Endodermal cell (in vitro differentiated cells): Measurements from ENCODE around the gene UPP2. TPM values are rescaled to one million over a fixed set of nuclear protein-coding genes. Genes with fewer than 3 reads are reported as not detected.

Source experiments
- DNase-seq: peaks from one replicate; pipeline ENCODE4 v3.0.0-alpha.2; 2017
- H3K27ac ChIP-seq: 2 replicates; pipeline ENCODE4 v1.5.1; 2013; ENCODE audit warnings: mild to moderate bottlenecking, low read depth, low read length, moderate library complexity
- H3K27me3 ChIP-seq: 2 replicates; pipeline ENCODE4 v1.6.1; 2013; ENCODE audit warnings: mild to moderate bottlenecking, low read length, moderate library complexity; ENCODE audit not compliant: insufficient read depth, control insufficient read depth, poor library complexity, severe bottlenecking
- H3K36me3 ChIP-seq: 2 replicates; pipeline ENCODE4 v1.7.0; 2013; ENCODE audit warnings: mild to moderate bottlenecking, low read length, moderate library complexity; ENCODE audit not compliant: control insufficient read depth, insufficient read depth
- H3K4me1 ChIP-seq: one replicate; pipeline ENCODE4 v1.7.0; 2013; ENCODE audit warnings: low read length; ENCODE audit not compliant: control insufficient read depth, insufficient read depth
- H3K4me3 ChIP-seq: 2 replicates; pipeline ENCODE4 v1.5.1; 2013; ENCODE audit warnings: mild to moderate bottlenecking, low read length, moderate library complexity
- H3K9ac ChIP-seq: 2 replicates; pipeline ENCODE4 v1.6.1; 2013; ENCODE audit warnings: mild to moderate bottlenecking, low read length, moderate library complexity; ENCODE audit not compliant: poor library complexity, severe bottlenecking; ENCODE audit errors: extremely low read depth
- H3K9me3 ChIP-seq: 2 replicates; pipeline ENCODE4 v1.6.1; 2013; ENCODE audit warnings: mild to moderate bottlenecking, low read length, moderate library complexity; ENCODE audit not compliant: control insufficient read depth
- H3K27ac Mint-ChIP-seq: 2 replicates; pipeline ENCODE4 v1.8.0; 2020; ENCODE audit warnings: mixed read lengths
- H3K27me3 Mint-ChIP-seq: 2 replicates; pipeline ENCODE4 v1.8.0; 2021; ENCODE audit warnings: mild to moderate bottlenecking, mixed read lengths; ENCODE audit not compliant: insufficient read depth
- H3K36me3 Mint-ChIP-seq: 2 replicates; pipeline ENCODE4 v1.8.0; 2020; ENCODE audit warnings: low read depth, mixed read lengths
- H3K4me1 Mint-ChIP-seq: 2 replicates; pipeline ENCODE4 v1.8.0; 2020; ENCODE audit warnings: mixed read lengths
- H3K4me3 Mint-ChIP-seq: 2 replicates; pipeline ENCODE4 v1.8.0; 2020; ENCODE audit warnings: mild to moderate bottlenecking, moderate library complexity, mixed read lengths
- H3K9me3 Mint-ChIP-seq: 2 replicates; pipeline ENCODE4 v1.8.0; 2020; ENCODE audit warnings: mild to moderate bottlenecking, mixed read lengths
- CTCF ChIP-seq: fragments of 200-600 bp; sonication (generic); conservative IDR thresholded peaks from 2 replicates; pipeline ENCODE4 v1.5.0; 2021; ENCODE audit warnings: antibody characterized with exemption, mild to moderate bottlenecking
- WGBS, 2 experiments: methylation state at CpG; one replicate each; pipeline versions ENCODE4 v1.1.5 to v1.1.7; 2013; ENCODE audit warnings: missing lambda C conversion rate in 2 of 2, mixed read lengths in 1 of 2; ENCODE audit not compliant: insufficient coverage in 1 of 2, insufficient read length in 1 of 2; 5-methylcytosine and 5-hydroxymethylcytosine counted together
- total RNA-seq, 2 donors: library from RNA; stranded (reverse); fragmentation: NEBNext Ultra II Directional in 1 of 2; extraction: Animal tissue kit (Norgen Biotek cat#: 25700) in 1 of 2; gene quantifications; 2 replicates in 1 of 2; 3 replicates in 1 of 2; pipeline ENCODE4 v1.2.1, GENCODE V29; 2021

UPP2 gene
- total RNA-seq, 2 donors from 2014 or later = not detected

- Mint-ChIP-seq H3K36me3 (no peaks in the 10 kb centered on the region), H3K4me3 (no peak overlapping the region), H3K27me3 (no peaks in the 10 kb centered on the region), H3K9me3 (no peaks in the 10 kb centered on the region), H3K4me1 (peaks cover 3% of the 10 kb centered on the region), H3K27ac (no peak overlapping the region)
- Histone ChIP-seq H3K4me1 (no peaks in the 10 kb centered on the region), H3K9ac (no peak overlapping the region), H3K36me3 (no peaks in the 10 kb centered on the region), H3K27ac (no peak overlapping the region), H3K9me3 (no peaks in the 10 kb centered on the region), H3K4me3 (no peak overlapping the region), H3K27me3 (no peaks in the 10 kb centered on the region)
- DNase-seq = no peak
- peak; percentile 63 for TF ChIP-seq CTCF
- 86 to 100% methylated on average over 1 to 2 of the region's 2 CpGs for whole genome bisulfite sequencing, 2 experiments
Observed at GRCh38 chr2:158179660-158180059, 78.0 kb downstream of the UPP2 start.

- H3K4me1 ChIP-seq = no peaks in the 10 kb centered on the region
- Mint-ChIP-seq H3K27me3 (no peaks in the 10 kb centered on the region), H3K9me3 (no peaks in the 10 kb centered on the region), H3K4me3 (no peak overlapping the region), H3K27ac (no peak overlapping the region), H3K4me1 (peaks cover 3% of the 10 kb centered on the region), H3K36me3 (no peaks in the 10 kb centered on the region)
- no peak overlapping the region for H3K27ac ChIP-seq
- H3K36me3 ChIP-seq = no peaks in the 10 kb centered on the region
- H3K9me3 ChIP-seq = no peaks in the 10 kb centered on the region
- no peak for DNase-seq
- H3K9ac ChIP-seq = no peak overlapping the region
- H3K27me3 ChIP-seq = no peaks in the 10 kb centered on the region
- 54 to 71% methylated on average over 2 of the region's 2 CpGs for WGBS, 2 experiments
- TF ChIP-seq CTCF = no peak
- no peak overlapping the region for H3K4me3 ChIP-seq
Observed at GRCh38 chr2:158181171-158181570, 79.5 kb downstream of the UPP2 start.

- Mint-ChIP-seq H3K27me3 (no peaks in the 10 kb centered on the region), H3K4me3 (no peak overlapping the region), H3K36me3 (no peaks in the 10 kb centered on the region), H3K9me3 (no peaks in the 10 kb centered on the region), H3K27ac (no peak overlapping the region), H3K4me1 (peaks cover 3% of the 10 kb centered on the region)
- no peaks in the 10 kb centered on the region for H3K4me1 ChIP-seq
- no peaks in the 10 kb centered on the region for H3K27me3 ChIP-seq
- no peak for DNase-seq
- TF ChIP-seq CTCF = no peak
- WGBS, 2 experiments = 85 to 95% methylated on average over 3 of the region's 3 CpGs
- no peak overlapping the region for H3K9ac ChIP-seq
- no peak overlapping the region for H3K27ac ChIP-seq
- H3K4me3 ChIP-seq = no peak overlapping the region
- H3K36me3 ChIP-seq = no peaks in the 10 kb centered on the region
- H3K9me3 ChIP-seq = no peaks in the 10 kb centered on the region
Observed at GRCh38 chr2:158182676-158183295, 81.1 kb downstream of the UPP2 start.
